Measurements from ENCODE around the gene PALM2AKAP2. TPM values are rescaled to one million over a fixed set of nuclear protein-coding genes. Genes with fewer than 3 reads are reported as not detected.

Gene PALM2AKAP2
- total RNA-seq, 4 donors from 2014 or later = 0.34 to 3.3 (median 0.81) TPM

DNA sequence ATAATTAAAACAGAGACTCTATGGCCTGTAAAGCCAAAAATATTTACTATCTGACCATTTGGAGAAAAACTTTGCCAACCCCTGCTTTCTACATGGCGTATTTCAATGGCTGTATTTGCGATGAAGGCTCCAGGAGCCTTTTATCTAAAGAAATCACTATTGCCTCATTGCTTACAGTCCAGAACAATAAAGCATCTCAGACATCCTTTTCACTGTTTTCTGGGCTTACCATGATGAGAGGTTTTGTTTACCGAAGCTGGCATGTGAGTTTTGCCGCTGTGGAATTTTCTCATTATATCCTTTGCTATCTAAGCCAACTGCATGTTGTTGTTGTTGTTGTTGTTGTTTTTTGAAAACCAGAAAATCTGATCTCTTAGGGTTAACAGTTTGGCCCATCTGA is 13.9 kb downstream of the PALM2AKAP2 start:
- no peak overlapping the region for H3K4me3 ChIP-seq
- no peaks in the 10 kb centered on the region for H3K36me3 ChIP-seq
- TF ChIP-seq POLR2A (IDR thresholded peaks at IDR 0.05) = no peak
- TF ChIP-seq, protein P1, sequence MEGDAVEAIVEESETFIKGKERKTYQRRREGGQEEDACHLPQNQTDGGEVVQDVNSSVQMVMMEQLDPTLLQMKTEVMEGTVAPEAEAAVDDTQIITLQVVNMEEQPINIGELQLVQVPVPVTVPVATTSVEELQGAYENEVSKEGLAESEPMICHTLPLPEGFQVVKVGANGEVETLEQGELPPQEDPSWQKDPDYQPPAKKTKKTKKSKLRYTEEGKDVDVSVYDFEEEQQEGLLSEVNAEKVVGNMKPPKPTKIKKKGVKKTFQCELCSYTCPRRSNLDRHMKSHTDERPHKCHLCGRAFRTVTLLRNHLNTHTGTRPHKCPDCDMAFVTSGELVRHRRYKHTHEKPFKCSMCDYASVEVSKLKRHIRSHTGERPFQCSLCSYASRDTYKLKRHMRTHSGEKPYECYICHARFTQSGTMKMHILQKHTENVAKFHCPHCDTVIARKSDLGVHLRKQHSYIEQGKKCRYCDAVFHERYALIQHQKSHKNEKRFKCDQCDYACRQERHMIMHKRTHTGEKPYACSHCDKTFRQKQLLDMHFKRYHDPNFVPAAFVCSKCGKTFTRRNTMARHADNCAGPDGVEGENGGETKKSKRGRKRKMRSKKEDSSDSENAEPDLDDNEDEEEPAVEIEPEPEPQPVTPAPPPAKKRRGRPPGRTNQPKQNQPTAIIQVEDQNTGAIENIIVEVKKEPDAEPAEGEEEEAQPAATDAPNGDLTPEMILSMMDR (IDR thresholded peaks at IDR 0.05) = no peak
- H3K4me1 ChIP-seq = peaks cover 0 to 17% (median 8%) of the 10 kb centered on the region in 3 donors
- no peaks in the 10 kb centered on the region for H3K9me3 ChIP-seq
- no peak for DNase-seq
- intact Hi-C loops (cut with DNase I) = no loop called here
- H3K27ac ChIP-seq = peak overlapping the region in 2 of 4 donors; percentile 29 to 69
- peaks cover 0 to 10% (median 0%) of the 10 kb centered on the region in 4 donors for H3K27me3 ChIP-seq
- WGBS, 2 donors = 78 to 91% methylated on average over 4 of the region's 4 CpGs

DNA sequence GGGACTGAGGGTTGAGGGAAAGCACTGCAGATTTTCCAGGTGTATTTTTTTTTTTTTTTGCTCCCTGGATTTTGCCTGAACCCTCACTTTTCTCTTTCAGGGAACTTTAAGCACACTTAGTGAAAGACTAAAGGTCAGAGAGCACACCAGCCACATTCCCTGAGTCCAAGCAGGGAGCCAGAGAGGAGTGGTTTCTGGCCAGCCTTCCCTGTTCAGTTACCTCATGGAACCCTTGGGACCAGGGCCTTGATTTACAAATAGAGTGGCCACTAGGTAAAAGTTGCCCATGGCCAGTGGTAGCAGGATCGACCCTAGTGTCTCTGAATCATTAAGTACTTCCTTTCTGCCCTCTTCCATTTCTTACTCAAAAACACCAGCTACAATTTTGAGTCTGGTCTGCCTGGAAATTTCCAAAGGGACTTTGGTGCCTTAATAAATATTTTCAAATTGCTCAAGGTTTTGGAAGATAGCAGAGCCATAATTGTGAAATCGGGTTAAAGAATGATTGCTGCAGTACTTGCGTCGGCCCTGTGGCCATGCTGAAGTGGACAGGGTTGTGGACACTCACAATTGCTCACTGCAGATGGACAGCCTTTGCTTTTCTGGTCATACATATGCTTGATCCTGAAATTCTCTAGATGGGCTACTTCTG is 14.5 kb downstream of the PALM2AKAP2 start:
- Histone ChIP-seq H3K27me3 (peaks cover 0 to 6% (median 0%) of the 10 kb centered on the region in 4 donors), H3K27ac (peak overlapping the region in 3 of 4 donors; percentile 45 to 73 (median 69)), H3K9me3 (no peaks in the 10 kb centered on the region), H3K4me3 (no peak overlapping the region), H3K4me1 (peaks cover 0 to 17% (median 8%) of the 10 kb centered on the region in 3 donors), H3K36me3 (no peaks in the 10 kb centered on the region)
- intact Hi-C loops (cut with DNase I) = no loop called here
- 52 to 59% methylated on average over 4 of the region's 4 CpGs for WGBS, 2 donors
- no peak for DNase-seq
- no peak for TF ChIP-seq POLR2A (IDR thresholded peaks at IDR 0.05)
- TF ChIP-seq, protein P1 (IDR thresholded peaks at IDR 0.05) = no peak

DNA sequence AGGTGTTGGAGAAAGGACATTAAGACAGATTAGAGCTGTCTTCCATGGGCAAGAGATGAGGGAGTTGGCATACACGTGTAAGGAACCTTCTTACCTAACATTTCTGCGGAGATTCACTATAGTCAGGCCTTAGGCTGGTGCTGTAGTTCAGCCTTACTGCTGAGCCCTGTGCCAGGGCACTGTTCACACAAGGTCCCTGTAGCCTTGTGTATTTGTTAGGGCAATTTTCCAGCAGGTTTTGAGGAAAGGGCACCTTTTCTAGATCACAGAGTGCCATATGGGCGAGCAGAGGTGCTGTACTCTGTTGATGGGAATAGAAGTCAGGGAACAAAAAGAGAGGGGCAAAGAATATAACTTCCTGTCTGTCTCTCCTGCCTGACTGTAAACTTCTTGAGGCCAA is 15.6 kb downstream of the PALM2AKAP2 start:
- Histone ChIP-seq H3K4me3 (no peak overlapping the region), H3K27ac (no peak overlapping the region), H3K27me3 (peaks cover 0 to 6% (median 0%) of the 10 kb centered on the region in 4 donors), H3K36me3 (no peaks in the 10 kb centered on the region), H3K4me1 (peaks cover 0 to 17% (median 8%) of the 10 kb centered on the region in 3 donors), H3K9me3 (no peaks in the 10 kb centered on the region)
- TF ChIP-seq, protein P1 (IDR thresholded peaks at IDR 0.05) = no peak
- no peak for DNase-seq
- 69 to 76% methylated on average over 2 to 3 of the region's 3 CpGs for WGBS, 2 donors
- intact Hi-C loops (cut with DNase I) = no loop called here

DNA sequence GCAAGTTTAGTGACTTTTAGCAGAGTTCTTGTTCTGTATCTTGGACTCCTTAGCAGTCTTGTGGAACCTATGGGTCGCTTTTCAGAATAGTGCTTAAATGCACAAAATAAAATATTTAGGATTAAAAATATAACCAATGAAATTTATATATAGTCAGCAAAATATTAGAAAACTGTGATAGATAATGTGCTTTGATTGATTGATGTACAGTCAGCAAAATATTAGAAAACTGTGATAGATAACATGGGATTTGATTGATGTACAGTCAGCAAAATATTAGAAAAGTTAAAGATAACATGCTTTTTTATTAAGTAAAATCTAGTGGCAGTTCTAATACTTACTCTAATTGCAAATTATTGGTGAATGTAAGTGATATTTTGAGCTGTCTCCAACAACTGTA is 16.1 kb downstream of the PALM2AKAP2 start:
- no peaks in the 10 kb centered on the region for H3K9me3 ChIP-seq
- 61 to 84% methylated on average over 1 of the region's 1 CpG for WGBS, 2 donors

DNA sequence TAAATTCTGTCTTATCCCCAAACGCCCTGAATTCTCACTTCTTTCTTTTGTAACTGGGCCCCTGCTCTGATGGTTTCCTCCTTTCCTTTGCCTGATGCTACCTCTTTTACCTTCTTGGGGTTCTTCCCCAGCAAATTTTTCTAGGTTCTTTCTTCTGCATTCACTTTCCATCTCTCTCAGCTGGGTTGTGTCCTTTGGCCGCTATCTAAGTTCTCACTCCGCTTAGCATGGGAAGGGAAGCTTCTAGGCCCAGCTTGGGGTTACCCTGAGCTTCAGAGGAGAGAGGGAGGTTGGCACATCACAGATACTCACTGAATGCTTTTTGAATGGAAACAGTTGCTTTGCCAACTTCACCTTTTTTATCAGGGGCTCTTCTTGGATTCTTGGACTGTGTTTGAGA is 17.0 kb downstream of the PALM2AKAP2 start:
- no peaks in the 10 kb centered on the region for H3K9me3 ChIP-seq
- no peaks in the 10 kb centered on the region for H3K27me3 ChIP-seq
- no peak for DNase-seq
- intact Hi-C loops (cut with DNase I) = no loop called here
- no peaks in the 10 kb centered on the region for H3K36me3 ChIP-seq
- no peak for TF ChIP-seq POLR2A (IDR thresholded peaks at IDR 0.05)
- TF ChIP-seq, protein P1 (IDR thresholded peaks at IDR 0.05) = no peak
- H3K4me3 ChIP-seq = no peak overlapping the region
- H3K4me1 ChIP-seq = peaks cover 0 to 17% (median 8%) of the 10 kb centered on the region in 3 donors
- 85 to 87% methylated on average over 3 of the region's 3 CpGs for WGBS, 2 donors
- no peak overlapping the region for H3K27ac ChIP-seq

More for the DNA sequence above, 16.1 kb downstream of the PALM2AKAP2 start:
- Histone ChIP-seq H3K36me3 (no peaks in the 10 kb centered on the region), H3K4me1 (peaks cover 0 to 17% (median 8%) of the 10 kb centered on the region in 3 donors), H3K27me3 (peaks cover 0 to 6% (median 0%) of the 10 kb centered on the region in 4 donors), H3K4me3 (no peak overlapping the region), H3K27ac (no peak overlapping the region)
- DNase-seq = no peak
- intact Hi-C loops (cut with DNase I) = no loop called here
- TF ChIP-seq, protein P1 (IDR thresholded peaks at IDR 0.05) = no peak
- no peak for TF ChIP-seq POLR2A (IDR thresholded peaks at IDR 0.05)
